DND-41 (cell line): ENCODE measurements around the gene MYO19.
A peak's percentile ranks its signal among the peaks of the same experiment; 100 is the strongest.

Source experiments
- ATAC-seq: fragments of 200-7000 bp; cut with Tn5 transposase; 3 replicates; pipeline ENCODE4 v1.9.1; 2021; ENCODE audit warnings: low read depth; ENCODE audit not compliant: insufficient read depth
- DNase-seq: peaks from one replicate; pipeline ENCODE4 v3.0.0-alpha.2; 2020
- H2AFZ ChIP-seq: 2 replicates; pipeline ENCODE4 v1.6.0; 2012; ENCODE audit warnings: low read depth, low read length
- H3K27ac ChIP-seq: 2 replicates; pipeline ENCODE4 v1.5.1; 2012; ENCODE audit warnings: low read length, inconsistent platforms
- H3K27me3 ChIP-seq: fragments of 200-600 bp; sonication (generic); 2 replicates; pipeline ENCODE4 v1.6.0; 2012; ENCODE audit warnings: low read length, mild to moderate bottlenecking, inconsistent platforms; ENCODE audit not compliant: insufficient read depth, poor library complexity
- H3K36me3 ChIP-seq: 2 replicates; pipeline ENCODE4 v1.5.1; 2012; ENCODE audit warnings: low read length, inconsistent platforms; ENCODE audit not compliant: insufficient read depth
- H3K4me1 ChIP-seq: 2 replicates; pipeline ENCODE4 v1.5.1; 2012; ENCODE audit warnings: mild to moderate bottlenecking, low read length; ENCODE audit not compliant: insufficient read depth
- H3K4me2 ChIP-seq: 2 replicates; pipeline ENCODE4 v1.6.0; 2012; ENCODE audit warnings: mild to moderate bottlenecking, moderate library complexity, low read length, inconsistent platforms; ENCODE audit not compliant: insufficient read depth
- H3K4me3 ChIP-seq, 2 experiments: fragments of 200-600 bp in 1 of 2; shearing (Covaris generic) in 1 of 2; 2 replicates each; pipeline ENCODE4 v1.5.1; 2012 to 2016; ENCODE audit warnings: inconsistent platforms in 2 of 2, low read length in 2 of 2, mild to moderate bottlenecking in 2 of 2, low read depth in 1 of 2, moderate library complexity in 1 of 2
- H3K79me2 ChIP-seq: 2 replicates; pipeline ENCODE4 v1.6.0; 2012; ENCODE audit warnings: low read length, inconsistent platforms; ENCODE audit not compliant: insufficient read depth
- H3K9ac ChIP-seq: 2 replicates; pipeline ENCODE4 v1.6.0; 2012; ENCODE audit warnings: low read depth, mild to moderate bottlenecking, inconsistent platforms, low read length, moderate library complexity
- H3K9me3 ChIP-seq: 2 replicates; pipeline ENCODE4 v1.5.1; 2012; ENCODE audit warnings: low read length, moderate library complexity, mild to moderate bottlenecking, inconsistent platforms; ENCODE audit not compliant: insufficient read depth, severe bottlenecking
- H4K20me1 ChIP-seq: 2 replicates; pipeline ENCODE4 v1.6.0; 2012; ENCODE audit warnings: low read length; ENCODE audit not compliant: insufficient read depth
- EZH2 ChIP-seq: IDR thresholded peaks from 3 replicates; pipeline ENCODE4 v1.6.1; 2012; ENCODE audit warnings: borderline replicate concordance, low read depth, mild to moderate bottlenecking, moderate library complexity, low read length, inconsistent platforms; ENCODE audit not compliant: severe bottlenecking
- TF ChIP-seq, protein P1 (sequence below): IDR thresholded peaks from 2 replicates; pipeline ENCODE4 v1.5.1; 2012; ENCODE audit warnings: borderline replicate concordance, low read length, moderate library complexity, mild to moderate bottlenecking; ENCODE audit not compliant: poor library complexity, severe bottlenecking; ENCODE audit errors: extremely low read depth

The MYO19 gene

DNA sequence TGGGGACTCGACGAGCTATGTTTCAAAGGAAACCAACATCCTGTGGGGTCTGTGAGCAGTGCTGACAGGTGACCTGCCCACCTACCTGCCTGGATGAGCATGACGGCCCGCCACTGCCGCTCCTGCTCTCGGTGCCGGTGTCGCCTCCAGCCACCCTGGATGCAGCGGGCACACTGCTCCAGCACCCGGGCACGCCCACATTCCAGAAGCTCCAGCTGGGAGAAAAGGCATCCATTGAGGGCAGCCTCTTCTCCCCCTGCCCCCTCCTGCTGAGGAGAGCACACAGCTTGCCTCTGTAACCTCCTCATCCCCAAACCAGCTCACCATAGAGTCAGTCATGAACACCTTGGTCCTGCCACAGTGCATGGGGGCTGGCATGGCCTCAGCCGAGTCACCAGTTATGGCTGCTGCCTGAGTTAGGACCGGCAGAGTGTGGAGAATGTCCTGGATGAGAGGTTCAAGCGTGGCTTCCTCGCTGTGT is 33.9 kb downstream of the MYO19 start:
- Histone ChIP-seq H3K9ac (no peak overlapping the region), H3K27ac (no peak overlapping the region), H3K9me3 (no peaks in the 10 kb centered on the region), H3K4me1 (no peaks in the 10 kb centered on the region), H2AFZ (no peak overlapping the region), H3K4me2 (no peak overlapping the region), H3K4me3 (no peak overlapping the region), H3K79me2 (no peaks in the 10 kb centered on the region), H3K27me3 (no peaks in the 10 kb centered on the region), H3K36me3 (peaks cover 94% of the 10 kb centered on the region), H4K20me1 (no peaks in the 10 kb centered on the region)
- ATAC-seq (no peak), DNase-seq (peak; percentile 2)
- TF ChIP-seq EZH2: no peak
- TF ChIP-seq, protein P1, sequence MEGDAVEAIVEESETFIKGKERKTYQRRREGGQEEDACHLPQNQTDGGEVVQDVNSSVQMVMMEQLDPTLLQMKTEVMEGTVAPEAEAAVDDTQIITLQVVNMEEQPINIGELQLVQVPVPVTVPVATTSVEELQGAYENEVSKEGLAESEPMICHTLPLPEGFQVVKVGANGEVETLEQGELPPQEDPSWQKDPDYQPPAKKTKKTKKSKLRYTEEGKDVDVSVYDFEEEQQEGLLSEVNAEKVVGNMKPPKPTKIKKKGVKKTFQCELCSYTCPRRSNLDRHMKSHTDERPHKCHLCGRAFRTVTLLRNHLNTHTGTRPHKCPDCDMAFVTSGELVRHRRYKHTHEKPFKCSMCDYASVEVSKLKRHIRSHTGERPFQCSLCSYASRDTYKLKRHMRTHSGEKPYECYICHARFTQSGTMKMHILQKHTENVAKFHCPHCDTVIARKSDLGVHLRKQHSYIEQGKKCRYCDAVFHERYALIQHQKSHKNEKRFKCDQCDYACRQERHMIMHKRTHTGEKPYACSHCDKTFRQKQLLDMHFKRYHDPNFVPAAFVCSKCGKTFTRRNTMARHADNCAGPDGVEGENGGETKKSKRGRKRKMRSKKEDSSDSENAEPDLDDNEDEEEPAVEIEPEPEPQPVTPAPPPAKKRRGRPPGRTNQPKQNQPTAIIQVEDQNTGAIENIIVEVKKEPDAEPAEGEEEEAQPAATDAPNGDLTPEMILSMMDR: no peak

- Histone ChIP-seq H3K4me2 (no peak overlapping the region), H2AFZ (no peak overlapping the region), H3K4me3 (no peak overlapping the region), H3K36me3 (peaks cover 96% of the 10 kb centered on the region), H3K4me1 (no peaks in the 10 kb centered on the region), H3K9ac (no peak overlapping the region), H4K20me1 (peaks cover 10% of the 10 kb centered on the region), H3K9me3 (no peaks in the 10 kb centered on the region), H3K27me3 (no peaks in the 10 kb centered on the region), H3K27ac (no peak overlapping the region), H3K79me2 (no peaks in the 10 kb centered on the region; the same call in 1 of the 2 replicates)
- no peak for ATAC-seq
- no peak for DNase-seq
- TF ChIP-seq EZH2: no peak
- TF ChIP-seq, protein P1: no peak
Measured at GRCh38 chr17:36498560-36499300, 35.9 kb downstream of the MYO19 start.

DNA sequence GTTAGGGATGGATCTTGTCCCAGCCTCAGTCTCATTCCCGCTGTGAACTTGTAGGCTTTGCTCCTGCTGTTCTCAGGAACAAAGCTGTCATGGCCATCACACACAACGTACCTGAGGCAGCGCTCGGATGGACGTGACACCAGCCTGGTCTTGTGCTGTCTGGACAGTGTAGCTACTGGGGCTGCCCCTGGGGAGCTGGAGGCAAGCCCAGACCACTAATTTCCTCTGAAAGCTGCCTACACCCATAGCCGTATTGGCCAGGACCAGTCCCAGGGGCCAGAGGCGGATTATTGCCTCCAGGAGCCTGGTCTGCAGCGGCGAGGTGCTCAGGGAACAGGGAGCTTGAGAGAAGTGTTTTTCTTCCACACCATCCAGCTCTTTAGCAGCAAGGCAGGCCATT is 36.5 kb downstream of the MYO19 start:
- ATAC-seq (no peak), DNase-seq (no peak)
- Histone ChIP-seq H3K27ac (no peak overlapping the region), H3K4me3 (no peak overlapping the region), H3K36me3 (peaks cover 96% of the 10 kb centered on the region), H3K9me3 (no peaks in the 10 kb centered on the region), H3K4me2 (no peak overlapping the region), H3K4me1 (no peaks in the 10 kb centered on the region), H2AFZ (no peak overlapping the region), H3K9ac (no peak overlapping the region), H3K27me3 (no peaks in the 10 kb centered on the region), H4K20me1 (peaks cover 13% of the 10 kb centered on the region), H3K79me2 (peaks cover 2% of the 10 kb centered on the region)
- no peak for TF ChIP-seq EZH2
- TF ChIP-seq, protein P1: no peak
